PC-9 (cell line): ENCODE results near the gene DHFR.

Experiments used
- EZH2 ChIP-seq: fragments of 200-600 bp; sonication (generic); IDR thresholded peaks from 2 replicates; pipeline ENCODE4 v1.8.0; 2017; ENCODE audit warnings: antibody characterized with exemption, low read depth
- TF ChIP-seq, protein P1 (sequence below): fragments of 200-600 bp; sonication (generic); conservative IDR thresholded peaks from 2 replicates; pipeline ENCODE4 v1.6.1; 2017; ENCODE audit warnings: mixed run types, antibody characterized with exemption, mild to moderate bottlenecking, moderate library complexity

DNA sequence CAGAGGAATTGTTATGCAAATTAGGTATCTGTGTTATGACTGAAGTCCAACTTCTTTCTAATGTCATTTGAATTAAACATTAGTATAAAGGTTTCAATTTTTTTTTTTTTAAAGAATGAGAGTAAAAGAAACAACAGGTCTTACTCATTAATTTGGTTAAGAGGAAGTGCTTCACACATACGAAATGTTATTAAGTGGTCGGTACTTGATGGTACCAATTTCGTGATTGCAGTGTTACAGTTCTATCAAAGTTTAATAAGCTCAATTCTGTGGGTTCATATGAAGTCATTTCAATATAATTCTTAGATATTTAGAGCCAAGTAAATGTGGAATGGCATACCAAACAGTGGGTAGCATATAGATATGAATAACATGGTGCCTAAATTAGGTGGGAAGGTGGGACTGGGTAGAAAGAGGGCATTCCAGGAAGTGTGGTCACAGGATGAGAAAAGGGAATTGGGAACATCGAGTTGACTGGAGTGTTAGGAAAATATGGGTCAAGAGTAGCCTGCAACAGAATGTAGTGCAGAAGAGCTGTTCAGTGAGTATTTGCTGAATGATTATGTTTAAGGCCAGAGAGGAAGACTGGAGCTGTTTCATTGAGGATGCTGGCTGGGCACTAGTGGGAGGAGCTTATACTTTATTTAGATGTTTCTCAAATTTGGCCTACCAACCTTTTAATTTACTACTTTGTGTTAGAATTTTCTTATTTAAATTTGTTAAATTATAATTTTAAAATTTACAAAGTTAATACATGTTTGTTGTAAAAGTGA, 34.1 kb upstream of the DHFR start:
- TF ChIP-seq, protein P1, sequence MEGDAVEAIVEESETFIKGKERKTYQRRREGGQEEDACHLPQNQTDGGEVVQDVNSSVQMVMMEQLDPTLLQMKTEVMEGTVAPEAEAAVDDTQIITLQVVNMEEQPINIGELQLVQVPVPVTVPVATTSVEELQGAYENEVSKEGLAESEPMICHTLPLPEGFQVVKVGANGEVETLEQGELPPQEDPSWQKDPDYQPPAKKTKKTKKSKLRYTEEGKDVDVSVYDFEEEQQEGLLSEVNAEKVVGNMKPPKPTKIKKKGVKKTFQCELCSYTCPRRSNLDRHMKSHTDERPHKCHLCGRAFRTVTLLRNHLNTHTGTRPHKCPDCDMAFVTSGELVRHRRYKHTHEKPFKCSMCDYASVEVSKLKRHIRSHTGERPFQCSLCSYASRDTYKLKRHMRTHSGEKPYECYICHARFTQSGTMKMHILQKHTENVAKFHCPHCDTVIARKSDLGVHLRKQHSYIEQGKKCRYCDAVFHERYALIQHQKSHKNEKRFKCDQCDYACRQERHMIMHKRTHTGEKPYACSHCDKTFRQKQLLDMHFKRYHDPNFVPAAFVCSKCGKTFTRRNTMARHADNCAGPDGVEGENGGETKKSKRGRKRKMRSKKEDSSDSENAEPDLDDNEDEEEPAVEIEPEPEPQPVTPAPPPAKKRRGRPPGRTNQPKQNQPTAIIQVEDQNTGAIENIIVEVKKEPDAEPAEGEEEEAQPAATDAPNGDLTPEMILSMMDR, result no peak
- no peak for TF ChIP-seq EZH2
